Gastroesophageal sphincter (tissue), 3 donors: ENCODE data around the gene PRPF6.

ENCODE experiments used
- CTCF ChIP-seq, 4 experiments: fragments of 200-600 bp in 2 of 4; fragments of 450-650 bp in 2 of 4; sonication (generic) in 1 of 4; IDR thresholded peaks; one replicate each; pipeline ENCODE4 v1.5.1; 2017 to 2019; ENCODE audit warnings: antibody characterized with exemption in 4 of 4, mild to moderate bottlenecking in 2 of 4, moderate library complexity in 2 of 4
- POLR2A ChIP-seq, 2 donors: fragments of 450-650 bp; IDR thresholded peaks; one replicate each; pipeline ENCODE4 v1.6.1; 2017; ENCODE audit warnings: antibody characterized with exemption in 2 of 2, mild to moderate bottlenecking in 2 of 2, moderate library complexity in 1 of 2
- POLR2AphosphoS5 ChIP-seq: sonication (generic); formaldehyde crosslinking; IDR thresholded peaks from one replicate; pipeline ENCODE4 v1.6.1; 2017; ENCODE audit warnings: antibody characterized with exemption

GRCh38 chr20:63961664-63962425 is 19.1 kb upstream of the PRPF6 start:
- no peak for TF ChIP-seq CTCF (IDR thresholded peaks at IDR 0.05)
- TF ChIP-seq POLR2AphosphoS5 = no peak
- no peak for TF ChIP-seq POLR2A (IDR thresholded peaks at IDR 0.05)
